Panc1 (cell line): ENCODE data around the gene SDC1. TPM values are rescaled to one million over a fixed set of nuclear protein-coding genes. Genes with fewer than 3 reads are reported as not detected.

ENCODE experiments used
- ATAC-seq: fragments of 200-7000 bp; cut with Tn5 transposase; 2 replicates; pipeline ENCODE4 v1.9.1; 2020; ENCODE audit warnings: mild to moderate bottlenecking, moderate library complexity
- BruUV-seq: library from RNA; stranded (reverse); fragments of 400-500 nt; replicated peaks from 2 replicates; lab custom pipeline; 2021; lab: Mats Ljungman, UMichigan
- CTCF ChIA-PET: fragments of 300-600 bp; sonication (Branson Sonifier 250); formaldehyde crosslinking; loops from one replicate; lab custom pipeline; 2022; ENCODE audit warnings: antibody characterized with exemption; lab: Charles Lee
- POLR2A ChIA-PET: fragments of 300-600 bp; sonication (Branson Sonifier 250); formaldehyde crosslinking; loops from one replicate; lab custom pipeline; 2022; ENCODE audit warnings: antibody characterized with exemption; lab: Charles Lee
- DNase-seq: peaks from one replicate; pipeline ENCODE4 v3.0.0-alpha.2; 2010; ENCODE audit warnings: low read depth, low spot score
- H3K27ac ChIP-seq: 2 replicates; pipeline ENCODE4 v1.5.1; 2011; ENCODE audit warnings: mild to moderate bottlenecking, low read length, inconsistent platforms
- H3K27me3 ChIP-seq: fragments of 200-500 bp; sonication (Bioruptor generic); 2 replicates; pipeline ENCODE4 v1.6.0; 2014; ENCODE audit warnings: low read length, inconsistent platforms; ENCODE audit not compliant: control insufficient read depth, insufficient read depth
- H3K36me3 ChIP-seq: fragments of 200-500 bp; sonication (Bioruptor generic); 2 replicates; pipeline ENCODE4 v1.5.1; 2014; ENCODE audit warnings: inconsistent platforms, mild to moderate bottlenecking, low read length, moderate library complexity; ENCODE audit not compliant: control insufficient read depth, insufficient read depth
- H3K4me1 ChIP-seq: 2 replicates; pipeline ENCODE4 v1.5.1; 2011; ENCODE audit warnings: inconsistent platforms, mild to moderate bottlenecking, low read length, moderate library complexity; ENCODE audit not compliant: control insufficient read depth, insufficient read depth
- H3K4me3 ChIP-seq, 2 experiments: 2 replicates each; pipeline ENCODE4 v1.5.1; 2011 to 2012; ENCODE audit warnings: low read depth in 2 of 2, low read length in 2 of 2, mild to moderate bottlenecking in 2 of 2, inconsistent platforms in 1 of 2, moderate library complexity in 1 of 2
- H3K9me3 ChIP-seq: fragments of 200-500 bp; sonication (Bioruptor generic); 2 replicates; pipeline ENCODE4 v1.5.1; 2014; ENCODE audit warnings: low read depth, mild to moderate bottlenecking, inconsistent platforms, low read length, moderate library complexity; ENCODE audit not compliant: control insufficient read depth, insufficient read depth
- CTCF ChIP-seq: fragments of 450-650 bp; IDR thresholded peaks from 2 replicates; pipeline ENCODE4 v1.5.1; 2017; ENCODE audit warnings: mild to moderate bottlenecking
- POLR2AphosphoS5 ChIP-seq: IDR thresholded peaks from 2 replicates; pipeline ENCODE4 v1.6.1; 2012; ENCODE audit warnings: mild to moderate bottlenecking, low read depth, low read length, moderate library complexity
- REST ChIP-seq, 2 experiments: IDR thresholded peaks; 2 replicates each; pipeline ENCODE4 v1.6.1; 2011 to 2012; ENCODE audit warnings: low read depth in 2 of 2, control low read depth in 1 of 2, low read length in 1 of 2, mild to moderate bottlenecking in 1 of 2, moderate library complexity in 1 of 2; ENCODE audit not compliant: insufficient read depth in 1 of 2
- SIN3A ChIP-seq: IDR thresholded peaks from 2 replicates; pipeline ENCODE4 v1.6.1; 2012; ENCODE audit warnings: low read depth, mild to moderate bottlenecking, low read length, moderate library complexity, borderline replicate concordance; ENCODE audit not compliant: insufficient read depth
- TCF7L2 ChIP-seq: IDR thresholded peaks from 2 replicates; pipeline ENCODE4 v1.6.1; 2011; ENCODE audit warnings: mild to moderate bottlenecking, low read depth, low read length, inconsistent platforms
- in situ Hi-C: cut with HindIII; loops from 2 replicates; pipeline ENCODE4 v1.10.0; 2016; ENCODE audit warnings: low sequenced_read_pairs, low pct_unique_long_range_greater_than_20kb
- intact Hi-C: fragments of 100-400 bp; cut with micrococcal nuclease; formaldehyde crosslinking; loops from one replicate; pipeline ENCODE4 v1.10.0; 2022; ENCODE audit not compliant: unreplicated experiment
- total RNA-seq: library from RNA; stranded (reverse); gene quantifications from one replicate; pipeline ENCODE4 v1.2.1, GENCODE V29; 2021; ENCODE audit not compliant: unreplicated experiment

The SDC1 gene
- total RNA-seq, 1 experiment from 2014 or later = 93.0 TPM

- H3K27ac ChIP-seq = peak overlapping the region; percentile 82
- H3K4me3 ChIP-seq = peak overlapping the region; percentile 68 to 81
- peaks cover 30% of the 10 kb centered on the region for H3K4me1 ChIP-seq
- TF ChIP-seq TCF7L2 = peak; percentile 29; the same call in 1 of the 2 replicates
- no peak for TF ChIP-seq POLR2AphosphoS5
- intact Hi-C loops (no loop called here), in situ Hi-C loops (no loop called here)
- ATAC-seq = peak; percentile 52
- no TSS peak for BruUV-seq
- ChIA-PET POLR2A (interaction anchor here (0.7 kb wide), 1 partner anchor 35 kb away, joined by 3 read pairs; no protein-coding TSS in a partner anchor), CTCF (interaction anchor here (0.6 to 2.4 kb wide), 3 partner anchors 89 to 348 kb away, joined by 4 to 8 read pairs (median 5); no protein-coding TSS in a partner anchor)
- no peaks in the 10 kb centered on the region for H3K9me3 ChIP-seq
- DNase-seq = no peak
- H3K27me3 ChIP-seq = no peaks in the 10 kb centered on the region
- H3K36me3 ChIP-seq = no peaks in the 10 kb centered on the region; the same call in 1 of the 2 replicates
Measured at GRCh38 chr2:20224164-20224715, 690 bp downstream of the SDC1 start.

- no peak for DNase-seq
Measured at GRCh38 chr2:20223407-20224163, 1.3 kb downstream of the SDC1 start.

GRCh38 chr2:20222769-20223406, 2.0 kb downstream of the SDC1 start:
- Histone ChIP-seq H3K27ac (peak overlapping the region; percentile 82), H3K4me3 (peak overlapping the region; percentile 68 to 81), H3K27me3 (no peaks in the 10 kb centered on the region), H3K4me1 (peaks cover 30% of the 10 kb centered on the region), H3K9me3 (no peaks in the 10 kb centered on the region), H3K36me3 (no peaks in the 10 kb centered on the region; the same call in 1 of the 2 replicates)
- CTCF ChIA-PET = interaction anchor here (1.2 kb wide), 1 partner anchor 87 kb away, joined by 3 read pairs; no protein-coding TSS in a partner anchor
- DNase-seq (no peak), ATAC-seq (no peak)
- BruUV-seq = no TSS peak
- in situ Hi-C loops (no loop called here), intact Hi-C loops (no loop called here)
- TF ChIP-seq POLR2AphosphoS5 (no peak), SIN3A (no peak), CTCF (no peak), TCF7L2 (no peak), REST (IDR thresholded peaks at IDR 0.05; ENCODE audit: insufficient read depth in 1 of 2, low read depth in 2 of 2, low read length in 1 of 2) (no peak)
- POLR2A ChIA-PET = no interaction called here

More at GRCh38 chr2:20223407-20224163, 1.3 kb downstream of the SDC1 start:
- ATAC-seq = peak; percentile 63
- Histone ChIP-seq H3K4me3 (peak overlapping the region; percentile 68 to 81), H3K27me3 (no peaks in the 10 kb centered on the region), H3K4me1 (peaks cover 30% of the 10 kb centered on the region), H3K36me3 (no peaks in the 10 kb centered on the region; the same call in 1 of the 2 replicates), H3K27ac (peak overlapping the region; percentile 82), H3K9me3 (no peaks in the 10 kb centered on the region)
- intact Hi-C loops (no loop called here), in situ Hi-C loops (no loop called here)
- ChIA-PET POLR2A (interaction anchor here (0.7 kb wide), 1 partner anchor 34 kb away, joined by 3 read pairs; no protein-coding TSS in a partner anchor), CTCF (interaction anchor here (1.2 kb wide), 1 partner anchor 88 kb away, joined by 3 read pairs; no protein-coding TSS in a partner anchor)
- TF ChIP-seq POLR2AphosphoS5 (peak; percentile 35; the same call in 1 of the 2 replicates), SIN3A (peak; percentile 56; the same call in 1 of the 2 replicates), TCF7L2 (0 out of 2 replicates have a peak, but pooled peaks have one; percentile 32), CTCF (no peak)
- no TSS peak for BruUV-seq
